Activated T-helper 1 cell treated with anti-CD3 and anti-CD28 coated beads, Interleukin-2, amount 50 U/mL, for 16 hours (primary cell): ENCODE results near the gene ECM1.

Experiments
- DNase-seq, 2 donors: peaks; one replicate each; pipeline ENCODE4 v3.0.0-alpha.2; 2020; ENCODE audit warnings: low read depth in 1 of 2, low spot score in 1 of 2

ECM1 gene

DNA sequence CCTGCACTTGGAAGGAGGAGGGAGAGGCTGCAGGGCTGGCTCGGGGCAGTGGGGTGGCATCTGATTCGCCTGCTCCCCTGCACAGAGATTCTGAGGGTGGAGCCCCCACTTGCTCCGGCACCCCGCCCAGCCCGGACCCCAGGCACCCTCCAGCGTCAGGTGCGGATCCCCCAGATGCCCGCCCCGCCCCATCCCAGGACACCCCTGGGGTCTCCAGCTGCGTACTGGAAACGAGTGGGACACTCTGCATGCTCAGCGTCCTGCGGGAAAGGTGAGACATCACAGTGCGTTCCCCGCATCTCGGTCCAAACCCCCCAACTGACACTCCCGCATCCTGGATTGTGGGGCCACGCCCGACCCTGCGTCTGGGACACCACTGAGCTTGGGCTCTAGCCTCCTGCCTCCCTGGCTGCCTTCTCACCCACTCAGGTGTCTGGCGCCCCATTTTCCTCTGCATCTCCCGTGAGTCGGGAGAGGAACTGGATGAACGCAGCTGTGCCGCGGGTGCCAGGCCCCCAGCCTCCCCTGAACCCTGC, 49.2 kb downstream of the ECM1 start:
- DNase-seq: no peak

DNA sequence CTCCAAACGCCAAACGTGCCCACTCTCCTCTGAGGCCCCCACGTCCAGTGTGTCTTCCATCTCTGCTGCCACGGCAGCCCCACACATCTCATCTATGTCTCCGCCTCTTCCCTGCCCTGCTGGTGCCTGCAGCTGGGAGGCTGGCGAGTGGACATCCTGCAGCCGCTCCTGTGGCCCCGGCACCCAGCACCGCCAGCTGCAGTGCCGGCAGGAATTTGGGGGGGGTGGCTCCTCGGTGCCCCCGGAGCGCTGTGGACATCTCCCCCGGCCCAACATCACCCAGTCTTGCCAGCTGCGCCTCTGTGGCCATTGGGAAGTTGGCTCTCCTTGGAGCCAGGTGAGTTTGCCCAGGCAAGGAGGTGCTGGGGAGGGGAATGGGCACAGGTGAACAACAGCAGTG, 49.9 kb downstream of the ECM1 start:
- DNase-seq: no peak

DNA sequence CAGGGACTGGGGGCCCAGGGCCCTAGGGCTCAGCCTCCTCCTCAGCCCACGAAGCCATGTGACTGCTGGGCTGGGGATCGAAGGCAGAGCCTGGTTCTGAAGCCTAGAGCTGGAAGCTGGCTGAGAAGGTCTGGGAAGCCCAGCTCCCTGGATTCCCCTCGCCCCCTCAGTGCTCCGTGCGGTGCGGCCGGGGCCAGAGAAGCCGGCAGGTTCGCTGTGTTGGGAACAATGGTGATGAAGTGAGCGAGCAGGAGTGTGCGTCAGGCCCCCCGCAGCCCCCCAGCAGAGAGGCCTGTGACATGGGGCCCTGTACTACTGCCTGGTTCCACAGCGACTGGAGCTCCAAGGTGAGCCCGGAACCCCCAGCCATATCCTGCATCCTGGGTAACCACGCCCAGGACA, 50.4 kb downstream of the ECM1 start:
- DNase-seq: no peak

DNA sequence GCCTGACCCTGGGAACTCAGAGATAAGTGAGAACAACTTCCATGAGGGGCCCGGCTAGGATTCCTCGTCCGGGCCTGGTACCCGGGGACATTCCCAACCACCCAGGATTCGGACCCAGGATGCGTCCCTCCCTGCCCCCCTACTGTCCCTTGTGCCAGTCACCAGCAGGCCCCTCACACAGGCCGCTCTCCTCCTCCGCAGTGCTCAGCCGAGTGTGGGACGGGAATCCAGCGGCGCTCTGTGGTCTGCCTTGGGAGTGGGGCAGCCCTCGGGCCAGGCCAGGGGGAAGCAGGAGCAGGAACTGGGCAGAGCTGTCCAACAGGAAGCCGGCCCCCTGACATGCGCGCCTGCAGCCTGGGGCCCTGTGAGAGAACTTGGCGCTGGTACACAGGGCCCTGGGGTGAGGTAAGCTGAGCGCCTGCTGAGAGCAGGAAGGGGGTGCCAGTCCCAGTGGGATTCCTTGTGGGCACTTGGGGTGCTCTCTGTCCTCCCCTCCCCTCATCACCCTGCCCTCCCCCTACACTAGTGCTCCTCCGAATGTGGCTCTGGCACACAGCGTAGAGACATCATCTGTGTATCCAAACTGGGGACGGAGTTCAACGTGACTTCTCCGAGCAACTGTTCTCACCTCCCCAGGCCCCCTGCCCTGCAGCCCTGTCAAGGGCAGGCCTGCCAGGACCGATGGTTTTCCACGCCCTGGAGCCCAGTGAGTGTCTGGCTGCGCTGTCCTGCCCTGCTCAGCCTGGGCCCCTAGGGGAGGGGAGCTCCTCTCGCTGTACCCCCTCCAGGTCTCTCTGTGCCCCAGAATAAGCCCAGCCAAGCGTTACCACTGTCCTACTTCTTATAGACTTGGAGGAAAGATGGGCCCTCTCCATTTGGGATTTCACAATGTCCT, 51.1 kb downstream of the ECM1 start:
- no peak for DNase-seq

GRCh38 chr1:150559656-150560010, 51.7 kb downstream of the ECM1 start:
- DNase-seq: no peak

DNA sequence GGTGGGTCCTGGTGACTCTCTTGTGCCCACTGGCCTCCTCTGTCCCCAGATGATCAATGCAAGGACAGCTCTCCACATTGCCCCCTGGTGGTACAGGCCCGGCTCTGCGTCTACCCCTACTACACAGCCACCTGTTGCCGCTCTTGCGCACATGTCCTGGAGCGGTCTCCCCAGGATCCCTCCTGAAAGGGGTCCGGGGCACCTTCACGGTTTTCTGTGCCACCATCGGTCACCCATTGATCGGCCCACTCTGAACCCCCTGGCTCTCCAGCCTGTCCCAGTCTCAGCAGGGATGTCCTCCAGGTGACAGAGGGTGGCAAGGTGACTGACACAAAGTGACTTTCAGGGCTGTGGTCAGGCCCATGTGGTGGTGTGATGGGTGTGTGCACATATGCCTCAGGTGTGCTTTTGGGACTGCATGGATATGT, 52.1 kb downstream of the ECM1 start:
- peak; percentile 41 to 58 for DNase-seq

DNA sequence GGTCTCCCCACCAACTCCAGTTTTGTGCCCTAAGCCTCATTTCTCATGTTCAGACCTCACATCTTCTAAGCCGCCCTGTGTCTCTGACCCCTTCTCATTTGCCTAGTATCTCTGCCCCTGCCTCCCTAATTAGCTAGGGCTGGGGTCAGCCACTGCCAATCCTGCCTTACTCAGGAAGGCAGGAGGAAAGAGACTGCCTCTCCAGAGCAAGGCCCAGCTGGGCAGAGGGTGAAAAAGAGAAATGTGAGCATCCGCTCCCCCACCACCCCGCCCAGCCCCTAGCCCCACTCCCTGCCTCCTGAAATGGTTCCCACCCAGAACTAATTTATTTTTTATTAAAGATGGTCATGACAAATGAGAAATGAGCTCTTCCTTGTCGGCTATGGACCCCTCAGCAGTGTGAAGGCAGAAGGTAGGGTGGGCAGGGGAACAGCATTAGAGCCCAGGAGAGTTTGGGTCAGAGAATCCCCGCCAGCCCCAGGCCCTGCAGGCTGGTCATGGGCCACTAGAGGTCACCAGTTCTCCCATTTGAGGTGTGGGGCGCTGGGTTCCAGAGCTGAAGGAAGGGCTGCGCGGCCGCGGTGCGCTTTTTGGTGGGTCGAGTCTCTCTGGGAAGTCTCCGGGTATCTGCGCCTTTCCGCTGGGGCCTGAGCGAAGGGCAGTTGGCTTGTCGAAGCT, 52.8 kb downstream of the ECM1 start:
- peak; percentile 63 to 71 for DNase-seq

- DNase-seq: peak in 1 of 2 donors; percentile 41
Measured at GRCh38 chr1:150561254-150561973, 53.5 kb downstream of the ECM1 start.

DNA sequence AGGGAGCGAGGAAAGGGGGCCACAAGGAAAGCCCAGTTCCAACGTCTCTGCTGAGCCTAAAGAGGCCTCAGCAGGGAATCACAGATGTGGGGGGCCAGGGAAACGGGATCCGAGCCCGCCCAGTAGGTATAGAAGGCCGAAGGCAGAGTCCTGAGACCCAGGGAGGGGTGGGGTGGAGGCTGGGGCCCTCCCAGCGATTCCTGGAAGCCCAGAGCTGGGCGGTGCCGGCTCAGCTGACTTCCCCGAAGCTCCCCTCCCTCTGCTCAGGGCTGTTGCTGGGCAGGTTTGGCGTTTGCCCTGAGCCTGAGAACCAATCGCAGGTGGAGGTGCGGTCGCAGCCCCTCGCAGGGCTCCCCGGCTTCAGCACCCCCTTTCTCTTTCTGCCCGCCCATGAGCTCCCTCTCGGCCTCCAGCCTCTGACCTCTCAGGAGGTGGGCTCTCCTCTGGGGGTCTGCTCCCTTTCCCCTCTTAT, 54.1 kb downstream of the ECM1 start:
- DNase-seq: peak; percentile 42 to 79

DNA sequence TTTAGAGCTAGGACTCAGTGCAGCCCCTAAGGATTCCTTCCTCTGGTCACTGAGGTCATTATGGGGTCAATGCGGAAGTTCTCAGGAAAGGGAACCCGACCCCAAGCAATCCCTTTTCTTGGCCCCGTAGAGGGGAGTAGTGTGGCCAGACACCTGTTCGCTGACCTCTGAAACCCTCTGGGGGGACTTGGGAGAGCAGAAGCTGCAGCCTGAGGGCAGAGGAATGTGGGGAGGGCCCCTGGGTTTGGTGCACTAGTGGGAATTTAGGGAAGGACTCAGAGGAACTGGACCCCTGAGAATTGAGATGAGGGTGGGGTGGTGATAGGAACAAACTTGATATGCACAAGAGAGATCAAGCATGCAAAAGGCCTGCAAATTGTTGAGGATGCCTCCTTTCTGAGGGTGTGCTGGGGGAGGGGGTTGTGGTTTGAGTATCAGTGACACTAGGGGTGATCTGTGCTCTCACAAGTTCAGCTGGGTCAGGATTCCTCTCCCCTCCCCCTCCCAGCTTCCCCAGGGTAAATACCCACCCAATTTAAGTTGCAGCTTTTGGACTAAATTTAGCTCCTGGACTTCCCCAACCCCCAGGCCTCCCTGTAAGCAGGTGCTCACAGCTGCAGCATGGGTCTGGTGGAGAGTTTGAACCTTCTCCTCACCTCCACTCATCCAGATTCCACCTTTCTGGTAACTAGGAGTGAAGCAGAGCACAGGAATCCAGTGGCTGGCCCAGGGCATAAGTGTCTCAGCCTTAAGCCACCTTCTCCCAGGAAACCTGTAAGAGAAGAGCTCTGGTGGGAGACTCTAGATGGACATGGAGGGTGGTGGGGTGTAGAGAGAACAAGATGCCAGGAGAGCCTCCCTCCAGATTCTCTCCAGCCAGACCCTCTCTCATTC, 54.8 kb downstream of the ECM1 start:
- DNase-seq: peak in 1 of 2 donors; percentile 55
